ENCODE results near the gene RGS1. TPM values are rescaled to one million over a fixed set of nuclear protein-coding genes. Genes with fewer than 3 reads are reported as not detected.

Gene RGS1
- total RNA-seq, 1 donor from 2014 or later = not detected

DNA sequence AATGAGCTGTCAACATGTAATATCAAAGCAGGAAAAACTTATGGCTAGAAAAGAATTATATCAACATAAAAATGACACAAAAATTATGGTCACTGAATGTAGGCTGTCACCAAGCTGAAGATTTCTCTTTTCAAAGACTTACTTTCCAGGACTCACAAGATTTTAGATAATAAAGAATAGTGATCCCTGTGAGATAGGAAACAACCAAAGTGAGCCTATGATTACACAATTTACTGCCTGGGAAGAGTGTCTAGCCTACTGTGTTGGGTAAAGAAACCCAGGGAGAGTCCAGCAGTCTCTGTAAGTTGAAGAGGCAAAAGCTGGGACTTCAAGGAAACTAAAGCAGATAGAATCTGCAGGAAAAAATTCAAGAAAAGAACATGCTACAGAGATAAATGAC lies 20.2 kb upstream of the RGS1 start:
- no peak overlapping the region for H3K4me3 ChIP-seq (ENCODE audit: low read depth, low read length)
- DNase-seq (ENCODE audit: low read depth) = no peak
- TF ChIP-seq, protein P1, sequence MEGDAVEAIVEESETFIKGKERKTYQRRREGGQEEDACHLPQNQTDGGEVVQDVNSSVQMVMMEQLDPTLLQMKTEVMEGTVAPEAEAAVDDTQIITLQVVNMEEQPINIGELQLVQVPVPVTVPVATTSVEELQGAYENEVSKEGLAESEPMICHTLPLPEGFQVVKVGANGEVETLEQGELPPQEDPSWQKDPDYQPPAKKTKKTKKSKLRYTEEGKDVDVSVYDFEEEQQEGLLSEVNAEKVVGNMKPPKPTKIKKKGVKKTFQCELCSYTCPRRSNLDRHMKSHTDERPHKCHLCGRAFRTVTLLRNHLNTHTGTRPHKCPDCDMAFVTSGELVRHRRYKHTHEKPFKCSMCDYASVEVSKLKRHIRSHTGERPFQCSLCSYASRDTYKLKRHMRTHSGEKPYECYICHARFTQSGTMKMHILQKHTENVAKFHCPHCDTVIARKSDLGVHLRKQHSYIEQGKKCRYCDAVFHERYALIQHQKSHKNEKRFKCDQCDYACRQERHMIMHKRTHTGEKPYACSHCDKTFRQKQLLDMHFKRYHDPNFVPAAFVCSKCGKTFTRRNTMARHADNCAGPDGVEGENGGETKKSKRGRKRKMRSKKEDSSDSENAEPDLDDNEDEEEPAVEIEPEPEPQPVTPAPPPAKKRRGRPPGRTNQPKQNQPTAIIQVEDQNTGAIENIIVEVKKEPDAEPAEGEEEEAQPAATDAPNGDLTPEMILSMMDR (conservative IDR thresholded peaks at IDR 0.05; ENCODE audit: low read depth, low read length) = no peak

DNA sequence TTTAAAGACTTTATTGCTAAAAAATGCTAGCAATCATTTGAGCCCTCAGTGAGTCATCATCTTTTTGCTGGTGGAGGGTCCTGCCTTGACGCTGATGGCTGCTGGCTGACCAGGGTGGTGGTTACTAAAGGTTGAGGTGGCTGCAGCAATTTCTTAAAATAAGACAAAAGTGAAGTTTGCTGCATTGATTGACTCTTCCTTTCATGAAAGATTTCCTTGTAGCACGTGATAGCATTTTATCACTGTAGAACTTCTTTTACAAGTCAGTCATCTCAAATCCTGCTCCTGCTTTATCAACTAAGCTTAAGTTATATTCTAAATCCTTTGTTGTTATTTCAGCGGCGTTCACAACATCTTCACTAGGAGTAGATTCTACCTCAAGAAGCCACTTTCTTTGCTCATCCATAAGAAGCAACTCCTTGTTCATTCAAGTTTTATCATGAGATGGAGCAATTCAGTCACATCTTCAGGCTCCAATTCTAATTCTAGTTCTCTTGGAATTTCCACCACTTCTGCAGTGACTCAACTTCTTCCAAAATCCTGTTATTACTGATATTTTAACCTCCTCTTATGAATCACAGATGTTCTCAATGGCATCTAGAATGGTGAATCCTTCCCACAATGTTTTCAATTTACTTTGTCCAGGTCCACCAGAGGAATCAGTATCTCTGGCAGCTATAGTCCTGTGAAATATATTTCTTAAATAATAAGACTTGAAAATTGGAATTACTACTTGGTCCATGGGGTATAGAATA lies 17.6 kb upstream of the RGS1 start:
- H3K4me3 ChIP-seq (ENCODE audit: low read depth, low read length) = no peak overlapping the region
- no peak for DNase-seq (ENCODE audit: low read depth)
- TF ChIP-seq, protein P1 (conservative IDR thresholded peaks at IDR 0.05; ENCODE audit: low read depth, low read length) = no peak

DNA sequence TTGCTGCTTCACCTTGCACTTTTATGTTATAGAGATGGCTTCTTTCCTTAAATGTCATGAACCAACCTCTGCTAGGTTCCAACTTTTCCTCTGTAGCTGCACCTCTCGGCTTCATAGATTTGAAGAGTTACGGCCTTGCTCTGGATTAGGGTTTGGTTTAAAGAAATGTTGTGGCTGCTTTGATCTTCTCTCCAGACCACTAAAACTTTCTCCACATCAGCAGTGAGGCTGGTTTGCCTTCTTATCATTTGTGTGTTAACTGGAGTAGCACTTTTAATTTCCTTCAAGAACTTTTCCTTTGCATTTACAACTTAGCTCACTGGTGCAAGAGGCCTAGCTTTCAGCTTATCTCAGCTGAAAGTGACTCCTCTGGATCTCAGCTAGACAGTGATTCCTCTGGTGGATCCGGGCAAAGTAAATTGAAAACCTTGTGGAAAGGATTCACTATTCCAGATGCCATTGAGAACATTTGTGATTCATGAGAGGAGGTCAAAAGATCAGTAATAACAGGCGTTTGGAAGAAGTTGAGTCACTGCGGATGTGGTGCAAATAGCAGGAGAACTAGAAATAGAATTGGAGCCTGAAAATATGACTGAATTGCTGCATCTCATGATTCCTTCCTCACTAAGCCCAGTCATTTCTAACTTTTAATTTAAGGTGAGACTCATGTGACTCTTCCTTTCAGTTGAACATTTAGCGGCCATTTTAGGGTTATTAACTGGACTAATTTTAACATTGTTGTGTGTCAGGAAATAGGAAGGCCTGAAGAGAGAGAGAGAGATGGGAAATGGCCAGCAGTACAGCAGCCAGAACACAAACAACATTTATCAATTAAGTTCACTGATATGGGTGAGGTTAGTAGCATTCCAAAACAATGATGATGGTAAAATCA lies 16.2 kb upstream of the RGS1 start:
- DNase-seq (ENCODE audit: low read depth) = no peak
- H3K4me3 ChIP-seq (ENCODE audit: low read depth, low read length) = no peak overlapping the region
- TF ChIP-seq, protein P1 (conservative IDR thresholded peaks at IDR 0.05; ENCODE audit: low read depth, low read length) = no peak

DNA sequence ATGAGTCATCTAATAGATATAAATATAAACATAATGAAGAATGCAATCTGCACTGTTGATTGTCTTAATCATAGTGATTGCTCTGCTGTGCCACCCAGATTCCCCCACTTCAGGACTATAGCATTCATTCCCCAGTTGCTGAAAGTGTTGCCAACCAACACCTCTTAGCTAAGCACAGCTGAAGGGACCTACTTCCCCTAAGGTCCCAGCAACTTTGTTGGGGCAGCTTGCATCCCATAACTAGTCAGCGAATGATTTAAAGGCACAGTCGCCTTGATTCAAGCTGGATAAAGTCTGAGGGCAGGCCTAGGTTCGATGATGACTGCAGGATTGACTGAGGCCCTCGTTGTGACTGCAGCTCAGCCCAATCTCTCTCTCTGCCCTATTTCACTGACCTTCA lies 14.3 kb upstream of the RGS1 start:
- TF ChIP-seq, protein P1 (conservative IDR thresholded peaks at IDR 0.05; ENCODE audit: low read depth, low read length) = no peak
- DNase-seq (ENCODE audit: low read depth) = no peak
- H3K4me3 ChIP-seq (ENCODE audit: low read depth, low read length) = no peak overlapping the region

DNA sequence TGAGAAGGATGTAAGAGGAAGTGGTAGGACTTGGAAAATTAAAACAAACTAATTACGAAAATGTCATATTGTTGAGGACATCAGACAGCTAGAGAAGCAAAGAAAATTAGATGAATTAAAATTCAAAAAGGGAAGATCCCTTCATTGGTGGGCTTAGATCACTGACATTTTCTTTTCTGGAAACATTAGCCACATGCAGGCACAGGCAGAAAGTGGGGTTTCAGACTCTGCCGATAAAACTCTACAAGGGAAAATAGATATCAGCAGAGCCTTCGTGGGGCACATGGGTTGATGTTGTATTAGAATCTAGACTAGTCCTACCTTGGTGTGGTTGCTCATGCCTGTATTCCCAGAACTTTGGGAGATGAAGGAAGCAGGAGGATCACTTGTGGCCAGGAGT lies 12.4 kb upstream of the RGS1 start:
- TF ChIP-seq, protein P1 (conservative IDR thresholded peaks at IDR 0.05; ENCODE audit: low read depth, low read length) = no peak
- DNase-seq (ENCODE audit: low read depth) = no peak
- no peak overlapping the region for H3K4me3 ChIP-seq (ENCODE audit: low read depth, low read length)

DNA sequence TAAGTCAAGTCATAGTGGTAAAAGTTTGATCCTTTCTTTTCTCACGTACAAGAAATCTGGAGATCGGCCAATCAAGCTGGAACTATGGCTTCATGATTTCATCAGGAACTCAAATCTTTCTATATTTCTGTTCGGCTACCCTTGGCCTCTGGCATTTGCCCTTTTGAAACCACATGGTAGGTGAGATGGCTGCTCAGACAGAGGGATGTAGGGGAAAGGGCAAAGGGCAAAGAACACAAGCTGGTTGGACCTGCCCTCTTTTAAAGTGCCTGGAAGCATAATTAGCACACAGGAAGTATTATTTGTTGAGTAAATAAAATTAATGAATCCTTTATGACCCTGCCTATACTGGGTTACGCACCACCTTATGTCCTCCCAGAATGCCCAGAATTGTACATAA lies 11.5 kb upstream of the RGS1 start:
- no peak for DNase-seq (ENCODE audit: low read depth)
- H3K4me3 ChIP-seq (ENCODE audit: low read depth, low read length) = no peak overlapping the region
- TF ChIP-seq, protein P1 (conservative IDR thresholded peaks at IDR 0.05; ENCODE audit: low read depth, low read length) = no peak

Data from epithelial cell of proximal tubule (primary cell).